ENCODE measurements around the gene FASTKD2. TPM values are rescaled to one million over a fixed set of nuclear protein-coding genes. Genes with fewer than 3 reads are reported as not detected.

The FASTKD2 gene
- total and polyA plus RNA-seq, 3 donors from 2014 or later = 15.5 to 28.3 (median 25.0) TPM

GRCh38 chr2:206798000-206798399 lies 32.6 kb downstream of the FASTKD2 start:
- Histone ChIP-seq H3K4me3 (no peak overlapping the region), H3K9me3 (no peaks in the 10 kb centered on the region), H3K27me3 (no peaks in the 10 kb centered on the region), H3K36me3 (ENCODE audit: low read depth, missing control alignments) (no peaks in the 10 kb centered on the region), H3K27ac (no peak overlapping the region), H3K4me1 (peaks cover 3% of the 10 kb centered on the region)
- 78 to 91% methylated on average over 5 of the region's 5 CpGs for WGBS, 2 donors
- intact Hi-C loops (cut with DNase I; ENCODE audit: low total_unique reads) = loop anchor here (10.0 kb wide), 1 partner anchor 677 kb away; no protein-coding TSS in a partner anchor
- no peak for DNase-seq
- TF ChIP-seq POLR2A (IDR thresholded peaks at IDR 0.05) = no peak
- TF ChIP-seq, protein P1, sequence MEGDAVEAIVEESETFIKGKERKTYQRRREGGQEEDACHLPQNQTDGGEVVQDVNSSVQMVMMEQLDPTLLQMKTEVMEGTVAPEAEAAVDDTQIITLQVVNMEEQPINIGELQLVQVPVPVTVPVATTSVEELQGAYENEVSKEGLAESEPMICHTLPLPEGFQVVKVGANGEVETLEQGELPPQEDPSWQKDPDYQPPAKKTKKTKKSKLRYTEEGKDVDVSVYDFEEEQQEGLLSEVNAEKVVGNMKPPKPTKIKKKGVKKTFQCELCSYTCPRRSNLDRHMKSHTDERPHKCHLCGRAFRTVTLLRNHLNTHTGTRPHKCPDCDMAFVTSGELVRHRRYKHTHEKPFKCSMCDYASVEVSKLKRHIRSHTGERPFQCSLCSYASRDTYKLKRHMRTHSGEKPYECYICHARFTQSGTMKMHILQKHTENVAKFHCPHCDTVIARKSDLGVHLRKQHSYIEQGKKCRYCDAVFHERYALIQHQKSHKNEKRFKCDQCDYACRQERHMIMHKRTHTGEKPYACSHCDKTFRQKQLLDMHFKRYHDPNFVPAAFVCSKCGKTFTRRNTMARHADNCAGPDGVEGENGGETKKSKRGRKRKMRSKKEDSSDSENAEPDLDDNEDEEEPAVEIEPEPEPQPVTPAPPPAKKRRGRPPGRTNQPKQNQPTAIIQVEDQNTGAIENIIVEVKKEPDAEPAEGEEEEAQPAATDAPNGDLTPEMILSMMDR (IDR thresholded peaks at IDR 0.05) = no peak

DNA sequence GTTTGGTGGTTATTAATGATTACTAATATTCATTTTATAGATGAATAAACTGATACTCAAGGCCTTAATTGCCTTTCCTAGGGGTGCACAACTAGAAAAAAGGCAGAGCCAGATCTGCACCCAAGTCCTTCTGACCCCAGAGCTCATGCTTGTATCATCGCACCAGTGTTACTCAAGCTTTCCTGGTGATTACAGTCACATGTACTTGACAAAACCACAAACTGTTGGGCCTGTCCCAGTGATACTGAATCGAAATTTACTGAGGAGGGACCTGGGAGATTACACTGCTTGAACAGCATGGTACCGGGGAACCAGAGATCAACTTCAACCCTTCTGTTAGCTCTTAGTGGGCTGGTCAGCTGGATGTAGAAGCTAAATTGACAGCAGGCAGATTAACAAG lies 33.7 kb downstream of the FASTKD2 start:
- intact Hi-C loops (cut with DNase I; ENCODE audit: low total_unique reads) = loop anchor here (10.0 kb wide), 1 partner anchor 676 kb away; no protein-coding TSS in a partner anchor
- no peaks in the 10 kb centered on the region for H3K9me3 ChIP-seq
- H3K4me1 ChIP-seq = peaks cover 3% of the 10 kb centered on the region
- no peaks in the 10 kb centered on the region for H3K27me3 ChIP-seq
- no peaks in the 10 kb centered on the region for H3K36me3 ChIP-seq (ENCODE audit: low read depth, missing control alignments)
- no peak overlapping the region for H3K27ac ChIP-seq
- no peak for DNase-seq
- no peak overlapping the region for H3K4me3 ChIP-seq
- TF ChIP-seq POLR2A (IDR thresholded peaks at IDR 0.05) = no peak
- TF ChIP-seq, protein P1 (IDR thresholded peaks at IDR 0.05) = no peak
- WGBS, 2 donors = 75 to 91% methylated on average over 3 of the region's 3 CpGs

DNA sequence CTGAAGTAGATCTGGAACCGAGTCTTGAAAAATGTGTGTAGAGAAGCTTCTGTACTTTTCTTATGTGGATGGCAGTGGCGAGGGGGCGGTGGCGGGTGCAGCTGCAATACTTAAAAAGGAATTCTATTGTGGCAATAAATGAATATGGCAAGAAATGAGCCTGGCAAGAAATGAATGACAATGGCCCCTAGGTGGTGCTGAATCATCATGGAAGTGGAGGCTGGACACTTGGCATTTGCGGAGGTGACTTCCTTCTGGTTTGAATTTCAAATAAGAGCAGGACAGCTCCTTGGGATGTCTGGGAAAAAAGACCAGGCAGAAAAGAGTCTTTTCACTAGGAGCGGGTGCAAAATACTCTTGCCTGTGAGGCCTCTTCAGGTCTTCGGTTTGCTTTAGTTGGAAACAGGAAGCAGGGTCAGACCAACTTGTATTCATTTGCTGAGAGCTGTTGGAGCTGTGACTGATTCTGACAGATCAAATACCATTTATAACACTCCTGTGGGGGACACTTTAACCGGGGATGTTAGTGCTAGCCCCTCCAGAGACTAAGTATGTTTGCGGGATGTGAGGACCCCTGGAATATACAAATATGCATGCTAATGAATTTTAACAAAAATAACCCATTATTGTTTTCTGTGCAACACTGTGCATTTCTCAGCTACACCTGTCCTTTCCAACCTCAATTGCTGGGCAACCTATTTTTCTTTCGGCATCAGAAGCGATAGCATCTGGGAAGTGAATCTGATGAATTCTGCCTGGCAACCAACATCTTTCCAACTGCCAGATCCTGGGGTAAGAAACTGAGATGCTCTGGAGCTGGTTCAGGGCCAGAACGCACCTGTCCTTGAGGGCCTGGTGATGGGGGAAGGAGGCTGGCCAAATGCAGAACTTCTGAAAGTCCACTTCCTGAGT lies 35.4 kb downstream of the FASTKD2 start:
- TF ChIP-seq, protein P1 (IDR thresholded peaks at IDR 0.05) = peak; percentile 56 to 82 (median 56)
- no peak for TF ChIP-seq POLR2A (IDR thresholded peaks at IDR 0.05)
- 47 to 48% methylated on average over 12 of the region's 12 CpGs for WGBS, 2 donors
- intact Hi-C loops (cut with DNase I; ENCODE audit: low total_unique reads) = no loop called here
- H3K27me3 ChIP-seq = no peaks in the 10 kb centered on the region
- H3K4me1 ChIP-seq = peaks cover 10% of the 10 kb centered on the region
- no peaks in the 10 kb centered on the region for H3K36me3 ChIP-seq (ENCODE audit: low read depth, missing control alignments)
- no peak overlapping the region for H3K4me3 ChIP-seq
- DNase-seq = peak; percentile 78
- H3K9me3 ChIP-seq = no peaks in the 10 kb centered on the region
- H3K27ac ChIP-seq = no peak overlapping the region

- WGBS, 2 donors = 82 to 84% methylated on average over 9 of the region's 9 CpGs
- H3K4me3 ChIP-seq = no peak overlapping the region
- no peaks in the 10 kb centered on the region for H3K27me3 ChIP-seq
- no peak for TF ChIP-seq POLR2A (IDR thresholded peaks at IDR 0.05)
- TF ChIP-seq, protein P1 (IDR thresholded peaks at IDR 0.05) = no peak
- intact Hi-C loops (cut with DNase I; ENCODE audit: low total_unique reads) = no loop called here
- no peaks in the 10 kb centered on the region for H3K9me3 ChIP-seq
- peaks cover 10% of the 10 kb centered on the region for H3K4me1 ChIP-seq
- no peak overlapping the region for H3K27ac ChIP-seq
- no peaks in the 10 kb centered on the region for H3K36me3 ChIP-seq (ENCODE audit: low read depth, missing control alignments)
- no peak for DNase-seq
Measured at GRCh38 chr2:206801418-206802189, 36.2 kb downstream of the FASTKD2 start.

Data from testis (tissue), 3 donors.